NCI-H1092 treated with DMSO at 0.1 percent for 48 hours (cell line): ENCODE data around the gene CCDC137.
A peak's percentile ranks its signal among the peaks of the same experiment; 100 is the strongest.
"Not testable (repeated sequence)": the region's sequence is repeated elsewhere in the genome, so short reads cannot be mapped to it uniquely, and the experiment has no call there.

Experiments used
- DNase-seq: peaks from one replicate; lab custom pipeline; 2025; lab: John Stamatoyannopoulos, UW

Gene CCDC137

GRCh38 chr17:81651692-81652091, 14.8 kb upstream of the CCDC137 start:
- no peak for DNase-seq

DNA sequence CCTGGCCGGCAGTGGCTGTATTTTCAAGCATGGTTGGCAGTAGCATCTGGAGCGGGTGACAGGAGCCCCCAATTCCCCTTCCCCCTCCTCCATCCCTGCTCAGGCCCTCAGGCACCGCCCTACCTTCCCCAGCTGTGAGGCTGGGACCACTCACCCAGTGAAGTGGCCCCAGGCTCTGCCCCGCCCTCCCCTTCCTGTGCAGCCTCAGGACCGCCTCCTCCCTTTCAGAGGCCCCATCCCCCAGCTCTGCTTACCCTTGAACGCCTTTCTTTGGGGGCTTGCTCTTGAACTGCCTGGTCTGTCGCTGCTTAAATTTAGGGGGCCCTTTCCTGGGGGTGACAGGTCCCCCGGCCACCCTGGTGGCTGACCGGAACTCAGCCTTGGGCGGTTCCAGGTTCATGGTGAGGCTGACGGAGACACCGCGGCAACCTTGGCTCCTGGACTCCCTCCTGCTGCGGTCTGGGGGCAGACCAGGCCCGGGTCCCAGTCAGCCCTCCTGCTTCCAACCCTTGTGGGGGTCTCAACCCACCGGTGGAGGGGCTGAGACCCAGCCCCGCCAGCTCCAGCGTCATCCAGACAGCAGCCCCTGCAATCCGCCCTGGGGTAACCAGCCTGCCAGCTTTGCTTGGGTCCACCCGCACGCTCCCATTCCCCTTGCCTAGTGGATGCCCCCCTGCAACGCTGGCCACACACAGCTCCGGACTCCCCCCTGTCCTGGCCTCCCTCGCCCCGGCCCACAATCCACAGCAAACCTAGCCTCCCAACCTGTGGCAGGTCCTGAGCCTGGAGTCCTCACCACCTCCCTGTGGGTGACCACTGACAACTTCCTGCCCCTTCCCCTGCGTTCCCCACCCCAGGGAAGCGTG, 13.4 kb upstream of the CCDC137 start:
- DNase-seq: no peak

DNA sequence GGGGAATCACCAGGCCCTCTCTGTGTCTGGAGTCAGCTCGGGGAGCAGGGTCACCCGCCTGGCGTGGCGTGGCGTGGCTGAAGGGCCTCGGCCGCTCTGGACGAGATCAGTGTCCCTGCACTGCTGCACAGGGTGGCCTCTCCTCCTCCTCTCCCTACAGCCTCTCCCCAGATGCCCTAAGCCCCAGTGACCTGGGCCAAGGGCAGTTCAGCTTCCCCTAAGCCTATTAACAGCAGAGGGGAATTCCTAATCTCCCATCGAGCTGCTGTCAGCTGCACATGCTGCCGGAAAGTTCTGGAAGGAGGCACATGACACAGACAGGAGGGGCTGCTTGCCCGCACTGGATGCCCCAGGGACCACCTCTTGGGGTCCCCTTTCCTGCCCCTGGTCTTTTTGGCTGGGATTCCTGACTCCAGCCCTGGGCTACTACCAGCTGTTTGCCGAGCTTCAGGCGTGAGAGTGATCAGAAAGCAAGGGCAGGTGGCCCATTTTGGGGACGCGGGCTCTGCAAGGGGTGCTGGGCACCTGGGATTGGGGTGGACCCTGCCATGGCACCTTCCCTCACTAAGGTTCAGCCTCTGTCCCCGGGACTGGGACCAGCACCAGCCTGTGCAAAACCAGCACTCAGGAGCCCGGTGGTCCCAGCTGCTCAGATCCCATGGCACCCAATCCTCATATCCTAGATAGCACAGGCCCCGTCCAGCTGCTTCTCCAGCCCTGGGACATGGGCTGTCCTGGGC, 11.0 kb upstream of the CCDC137 start:
- no peak for DNase-seq

DNA sequence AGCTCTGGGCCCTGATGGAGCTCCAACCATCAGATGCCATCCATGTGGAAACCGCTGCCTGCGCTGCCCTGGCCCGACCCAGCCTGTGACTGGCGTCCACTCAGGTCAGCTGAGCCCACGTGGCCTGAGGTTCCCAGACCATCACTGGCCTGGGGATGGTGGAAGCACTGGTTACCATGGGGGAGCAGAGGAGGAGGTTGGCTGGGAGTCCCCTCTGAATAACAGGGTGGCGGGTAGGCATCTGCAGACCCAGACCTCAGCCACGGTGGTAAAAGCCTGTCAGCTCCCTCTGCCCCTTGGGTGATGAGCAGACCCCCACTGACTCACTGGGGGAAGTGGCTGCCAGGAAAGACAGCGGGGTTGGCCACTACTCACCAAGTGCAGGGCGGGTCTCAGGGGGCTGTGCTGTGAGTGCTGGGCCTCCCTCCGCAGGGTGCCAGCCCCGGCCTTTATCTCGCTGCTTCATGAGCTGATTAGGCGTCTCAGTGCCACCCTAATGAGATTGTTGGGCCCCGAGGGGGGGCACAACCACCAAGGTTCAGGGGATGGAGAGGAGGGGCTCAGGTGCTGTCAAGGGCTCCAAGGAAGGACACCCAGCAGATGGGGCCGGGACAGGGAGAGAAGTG, 10.3 kb upstream of the CCDC137 start, which contains the start of gene PDE6G:
TSS of gene PDE6G (minus strand) at position 425 of the 626 bp plus-strand sequence. CDS start 3,237 bp downstream, outside the sequence.
- no peak for DNase-seq

- no peak for DNase-seq
These were observed 9.7 kb upstream of the CCDC137 start for GRCh38 chr17:81656835-81657234.

- no peak for DNase-seq
These were observed 7.5 kb upstream of the CCDC137 start for GRCh38 chr17:81659038-81659437.

- DNase-seq: no peak
These were observed 6.1 kb upstream of the CCDC137 start for GRCh38 chr17:81660441-81660840.

- no peak for DNase-seq
These were observed 4.5 kb upstream of the CCDC137 start for GRCh38 chr17:81662002-81662401.

DNA sequence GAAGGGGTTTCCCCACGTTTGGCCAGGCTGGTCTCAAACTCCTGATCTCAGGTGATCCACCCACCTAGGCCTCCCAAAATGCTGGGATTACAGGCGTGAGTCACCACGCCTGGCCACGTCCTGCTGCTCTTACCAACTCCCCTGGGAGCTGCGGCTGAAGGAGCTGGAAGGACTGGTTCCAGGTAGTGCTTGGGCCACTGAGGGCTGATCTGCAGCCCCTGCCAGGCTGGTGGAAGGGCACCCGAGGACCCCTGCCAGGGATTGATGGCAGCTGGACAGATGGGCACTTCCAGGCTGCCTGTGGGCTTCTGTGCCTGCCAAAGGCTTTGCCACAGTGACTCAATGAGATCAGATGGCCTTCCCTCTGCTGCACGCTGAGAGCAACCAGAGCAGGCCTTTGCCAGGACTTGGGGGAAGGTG, 2.5 kb upstream of the CCDC137 start:
- no peak for DNase-seq

DNA sequence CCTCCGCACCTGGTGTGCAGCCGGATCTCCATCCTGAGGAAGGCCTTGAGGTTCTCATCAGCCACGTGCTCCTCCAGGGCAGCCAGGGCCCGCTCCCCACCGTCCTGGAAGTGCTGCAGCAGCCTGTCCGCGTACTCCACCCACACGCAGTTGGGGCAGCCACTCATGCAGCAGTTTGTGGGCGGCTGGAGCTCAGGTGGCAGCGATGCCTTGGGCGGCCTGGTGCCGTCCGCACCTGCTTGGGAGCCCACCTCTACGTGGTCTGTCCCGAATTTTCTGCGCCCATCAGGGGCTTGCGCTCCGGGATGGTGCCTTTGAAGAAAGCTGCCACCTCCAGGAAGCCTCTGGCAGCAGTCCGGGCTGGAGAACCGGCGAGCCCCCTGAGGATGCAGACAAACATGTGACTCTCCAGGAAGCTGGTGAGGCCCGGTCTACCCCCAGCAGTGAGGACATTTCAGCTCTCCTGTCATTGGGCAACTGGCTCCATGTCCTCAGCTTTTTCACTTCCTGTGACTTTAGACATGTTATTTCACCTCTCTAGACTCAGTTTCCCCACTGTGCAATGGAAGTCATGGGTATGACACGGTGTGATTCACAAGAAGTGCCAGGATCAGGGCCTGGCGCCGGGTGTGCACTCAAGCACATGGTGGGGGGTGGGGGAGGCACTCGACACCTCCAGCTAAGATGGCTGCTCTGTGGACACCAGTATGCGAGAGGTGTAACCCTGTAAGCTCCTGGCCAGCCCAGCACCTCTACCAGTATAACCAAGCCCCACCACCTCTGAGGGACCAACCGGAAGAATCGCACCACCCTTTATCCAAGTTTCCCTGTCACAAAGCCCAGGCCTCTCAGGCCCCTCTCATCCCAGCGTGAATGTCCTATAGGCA, 1.1 kb upstream of the CCDC137 start:
- peak; percentile 7 for DNase-seq

- peak; percentile 24 for DNase-seq
These were observed 520 bp upstream of the CCDC137 start for GRCh38 chr17:81666092-81666341.

DNA sequence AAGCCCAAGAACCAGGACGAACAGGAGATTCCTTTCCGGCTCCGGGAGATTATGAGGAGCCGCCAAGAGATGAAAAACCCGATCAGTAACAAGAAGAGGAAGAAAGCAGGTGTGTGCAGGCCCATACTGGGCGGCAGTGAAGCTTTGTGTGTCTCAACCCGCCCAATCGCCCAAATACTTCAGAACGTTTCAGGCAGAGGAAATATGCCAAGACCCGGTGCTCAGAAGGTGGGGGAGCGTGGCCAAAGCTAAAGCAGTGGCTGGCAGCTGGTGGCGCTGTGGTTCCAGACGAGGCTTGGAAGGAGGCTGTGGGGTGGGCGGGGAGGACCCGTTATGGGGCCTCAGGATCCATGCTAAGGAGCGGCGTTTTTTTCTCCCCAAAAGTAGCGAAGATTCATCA, 1.2 kb downstream of the CCDC137 start:
- DNase-seq: no peak

DNA sequence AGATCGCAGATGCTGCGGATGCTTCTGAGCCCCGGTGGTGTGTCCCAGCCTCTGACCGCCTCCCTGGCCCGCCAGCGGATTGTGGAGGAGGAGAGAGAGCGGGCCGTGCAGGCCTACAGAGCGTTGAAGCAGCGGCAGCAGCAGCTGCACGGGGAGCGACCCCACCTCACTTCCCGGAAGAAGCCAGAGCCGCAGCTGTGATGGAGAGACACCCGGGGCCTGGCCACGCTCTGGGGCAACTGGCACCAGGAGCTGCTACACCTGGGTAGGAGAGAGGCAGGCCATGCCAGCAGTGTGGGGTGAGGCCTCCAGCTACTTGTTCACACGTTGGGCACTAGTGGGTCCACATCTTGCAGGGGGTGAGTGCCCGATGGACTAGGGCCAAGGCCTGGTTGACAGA, 6.0 kb downstream of the CCDC137 start:
- no peak for DNase-seq

DNA sequence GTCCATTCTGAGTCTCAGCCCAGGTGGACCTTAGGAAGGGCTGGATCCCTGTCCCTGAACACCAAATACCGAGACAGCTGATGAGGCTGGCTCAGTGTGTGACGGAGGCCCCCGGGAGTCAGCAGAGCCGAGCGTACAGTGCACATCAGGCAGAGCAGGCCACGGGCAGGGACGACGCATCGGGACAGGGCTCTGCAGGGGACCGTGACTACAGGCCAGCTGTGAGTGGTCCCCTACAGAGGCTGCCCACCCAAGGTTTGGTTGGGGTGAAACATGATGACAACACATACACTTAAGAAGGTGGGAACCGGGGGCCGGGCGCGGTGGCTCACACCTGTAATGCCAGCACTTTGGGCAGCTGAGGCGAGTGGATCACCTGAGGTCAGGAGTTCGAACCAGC, 6.4 kb downstream of the CCDC137 start:
- no peak for DNase-seq

DNA sequence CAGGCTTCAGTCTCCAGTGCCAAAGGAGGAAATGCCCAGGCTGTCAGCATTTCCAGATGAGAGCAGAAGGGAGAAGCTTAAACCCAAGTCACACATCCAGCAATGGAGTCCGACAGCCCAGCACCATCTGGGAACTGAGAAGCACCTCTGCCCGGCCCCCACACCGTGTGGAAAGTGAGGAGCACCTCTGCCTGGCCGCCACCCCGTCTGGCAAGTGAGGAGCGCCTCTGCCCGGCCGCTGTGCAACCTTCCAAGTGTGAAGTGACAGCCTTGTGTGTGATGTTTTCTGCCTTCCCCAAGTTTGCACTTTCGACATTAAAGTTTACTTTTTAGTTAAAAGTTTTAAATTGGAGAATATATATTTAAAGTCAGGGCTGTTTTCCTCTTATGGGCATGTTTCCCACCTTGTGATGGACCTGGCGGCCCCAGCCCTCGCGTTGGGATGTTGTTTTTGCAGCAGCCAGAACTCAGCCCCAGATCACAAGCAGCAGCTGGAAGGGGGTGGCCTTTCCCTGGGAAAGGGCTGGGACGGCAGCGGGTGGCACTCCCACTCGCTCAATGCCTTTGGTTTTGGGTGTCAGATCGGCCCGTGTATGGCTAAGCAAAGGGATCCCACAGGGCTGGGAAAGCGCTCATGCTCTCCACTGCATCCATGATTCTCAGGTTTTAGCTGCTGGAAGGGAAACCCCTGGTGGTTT, 7.2 kb downstream of the CCDC137 start:
- DNase-seq: no peak

DNA sequence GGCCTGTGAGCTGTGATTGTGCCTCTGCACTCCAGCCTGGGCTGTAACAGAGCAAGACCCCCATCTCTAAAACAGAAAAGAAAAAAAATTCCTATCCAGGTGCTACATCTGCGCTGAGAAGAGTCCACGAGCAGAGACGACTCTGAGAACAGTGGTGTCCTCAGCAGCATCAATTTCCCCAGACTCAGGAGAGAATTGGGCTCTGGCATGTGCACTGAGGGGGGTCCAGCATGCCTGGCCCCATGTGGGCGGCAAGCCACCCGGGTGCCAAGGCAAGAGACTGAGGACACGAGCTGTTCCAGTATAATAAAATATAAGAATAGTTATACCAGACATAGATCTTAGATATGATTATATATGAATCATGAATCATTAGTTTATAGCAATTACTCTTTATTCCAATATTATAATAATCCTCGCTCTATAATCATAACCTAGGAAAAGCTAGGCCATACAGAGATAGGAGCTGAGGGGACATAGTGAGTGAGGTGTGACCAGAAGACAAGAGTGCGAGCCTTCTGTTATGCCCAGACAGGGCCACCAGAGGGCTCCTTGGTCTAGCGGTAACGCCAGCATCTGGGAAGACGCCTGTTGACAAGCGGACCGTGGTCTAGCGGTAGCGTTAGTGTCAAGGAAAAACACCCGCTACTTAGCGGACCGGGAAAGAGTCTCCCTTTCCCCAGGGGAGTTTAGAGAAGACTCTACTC, 9.1 kb downstream of the CCDC137 start:
- DNase-seq: not testable (repeated sequence)

GRCh38 chr17:81676906-81677305, 10.4 kb downstream of the CCDC137 start:
- DNase-seq: peak; percentile 21

- no peak for DNase-seq
These were observed 13.6 kb downstream of the CCDC137 start for GRCh38 chr17:81680150-81680549.

DNA sequence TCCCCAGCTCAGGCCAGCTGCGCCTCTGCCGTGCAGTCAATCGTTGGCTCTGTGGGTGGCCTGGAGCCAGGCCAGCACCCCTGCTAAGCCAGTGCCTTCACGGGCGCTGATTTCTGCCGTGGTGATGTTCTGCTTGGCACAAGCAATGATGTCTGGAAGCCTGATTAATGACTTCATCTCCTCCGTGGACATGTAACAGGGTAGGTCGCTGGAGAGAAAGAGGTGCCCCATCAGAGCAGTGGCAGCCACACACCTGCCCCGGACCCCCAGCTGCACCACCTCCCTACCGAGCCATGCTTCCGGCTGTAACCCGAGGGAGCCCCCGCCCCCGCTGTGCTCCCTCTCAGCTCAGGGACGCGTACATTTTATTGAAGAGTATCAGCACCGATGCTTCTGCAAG, 15.1 kb downstream of the CCDC137 start:
- peak; percentile 80 for DNase-seq

- peak; percentile 9 for DNase-seq
These were observed 16.1 kb downstream of the CCDC137 start for GRCh38 chr17:81682565-81683207.
